Endothelial cell of umbilical vein (primary cell): ENCODE results near the gene PLP2. TPM values are rescaled to one million over a fixed set of nuclear protein-coding genes. Genes with fewer than 3 reads are reported as not detected.

Experiments
- BruUV-seq: library from RNA; stranded (reverse); fragments of 400-500 nt; replicated peaks from 2 replicates; lab custom pipeline; 2021; lab: Mats Ljungman, UMichigan
- CTCF ChIA-PET: fragments of 300-600, 350-600 bp; sonication (Branson Sonifier 250); formaldehyde crosslinking; loops from one replicate; lab custom pipeline; 2021; ENCODE audit warnings: antibody characterized with exemption, inconsistent platforms; lab: Charles Lee
- POLR2A ChIA-PET: fragments of 300-600, 350-600 bp; sonication (Branson Sonifier 250); formaldehyde crosslinking; loops from one replicate; lab custom pipeline; 2021; ENCODE audit warnings: antibody characterized with exemption, inconsistent platforms; lab: Charles Lee
- DNase-seq: peaks from one replicate; pipeline ENCODE4 v3.0.0-alpha.2; 2011; ENCODE audit warnings: low read depth, low spot score
- FAIRE-seq: peaks from 2 replicates; lab custom pipeline; 2011; peaks lifted over from hg19 to GRCh38; lab: Jason Lieb, UNC
- H2AFZ ChIP-seq: 2 replicates; pipeline ENCODE4 v1.6.0; 2012; ENCODE audit warnings: low read depth, low read length, control low read depth, inconsistent platforms
- H3K27ac ChIP-seq: 2 replicates; pipeline ENCODE4 v1.5.1; 2011; ENCODE audit warnings: low read depth, mild to moderate bottlenecking, control low read depth, low read length, moderate library complexity; ENCODE audit not compliant: insufficient read depth
- H3K27me3 ChIP-seq, 2 experiments: 2 replicates each; pipeline versions ENCODE4 v1.6.0 to v1.6.1; 2011; ENCODE audit warnings: low read length in 2 of 2, mixed read lengths in 1 of 2; ENCODE audit not compliant: control insufficient read depth in 2 of 2, insufficient read depth in 2 of 2
- H3K36me3 ChIP-seq, 2 experiments: 2 replicates in 1 of 2; 3 replicates in 1 of 2; pipeline ENCODE4 v1.5.1; 2011; ENCODE audit warnings: low read length in 2 of 2, mild to moderate bottlenecking in 1 of 2, moderate library complexity in 1 of 2; ENCODE audit not compliant: control insufficient read depth in 2 of 2, insufficient read depth in 2 of 2; ENCODE audit errors: extremely low read depth in 1 of 2
- H3K4me1 ChIP-seq: 3 replicates; pipeline ENCODE4 v1.5.1; 2011; ENCODE audit warnings: mild to moderate bottlenecking, low read length; ENCODE audit not compliant: control insufficient read depth, insufficient read depth; ENCODE audit errors: extremely low read depth
- H3K4me2 ChIP-seq: 2 replicates; pipeline ENCODE4 v1.6.1; 2011; ENCODE audit warnings: low read length, control low read depth, mixed read lengths; ENCODE audit not compliant: insufficient read depth
- H3K4me3 ChIP-seq, 3 experiments: fragments of 200-600 bp in 1 of 3; sonication (generic), shearing (Covaris generic) in 1 of 3; replicated peaks in 1 of 3; 2 replicates each; pipeline ENCODE4 v1.5.1; 2011 to 2016; ENCODE audit warnings: control low read depth in 3 of 3, low read length in 3 of 3, mild to moderate bottlenecking in 2 of 3, inconsistent platforms in 1 of 3, low read depth in 1 of 3, moderate library complexity in 1 of 3; ENCODE audit not compliant: insufficient read depth in 1 of 3
- H3K79me2 ChIP-seq: 2 replicates; pipeline ENCODE4 v1.6.0; 2012; ENCODE audit warnings: low read length, inconsistent platforms; ENCODE audit not compliant: control insufficient read depth, insufficient read depth
- H3K9ac ChIP-seq: replicated peaks from 2 replicates; pipeline ENCODE3; 2011; ENCODE audit warnings: low read length, control low read depth; ENCODE audit not compliant: insufficient read depth; ENCODE audit errors: extremely low read depth
- H3K9me1 ChIP-seq: replicated peaks from 3 replicates; pipeline ENCODE4 v1.6.0; 2011; ENCODE audit warnings: mild to moderate bottlenecking, low read length; ENCODE audit not compliant: control insufficient read depth, insufficient read depth; ENCODE audit errors: extremely low read depth
- H3K9me3 ChIP-seq: replicated peaks from 2 replicates; pipeline ENCODE4 v1.5.1; 2012; ENCODE audit warnings: low read length, inconsistent platforms; ENCODE audit not compliant: control insufficient read depth, insufficient read depth
- H4K20me1 ChIP-seq: replicated peaks from 2 replicates; pipeline ENCODE3; 2011; ENCODE audit warnings: mild to moderate bottlenecking, low read length; ENCODE audit not compliant: control insufficient read depth, insufficient read depth; ENCODE audit errors: extremely low read depth
- CTCF ChIP-seq, 2 donors: IDR thresholded peaks; 1 replicate in 1 of 2; 2 replicates in 1 of 2; pipeline ENCODE4 v1.5.1; 2011; ENCODE audit warnings: low read length in 2 of 2, mild to moderate bottlenecking in 2 of 2, moderate library complexity in 2 of 2, control low read depth in 1 of 2, inconsistent platforms in 1 of 2, low read depth in 1 of 2; ENCODE audit not compliant: insufficient read depth in 1 of 2; ENCODE audit errors: extremely low read depth in 1 of 2
- EZH2 ChIP-seq: IDR thresholded peaks from 2 replicates; pipeline ENCODE4 v1.6.1; 2012; ENCODE audit warnings: borderline replicate concordance, low read depth, mild to moderate bottlenecking, moderate library complexity, low read length, inconsistent platforms; ENCODE audit not compliant: severe bottlenecking
- FOS ChIP-seq: IDR thresholded peaks from 2 replicates; pipeline ENCODE4 v1.6.1; 2011; ENCODE audit warnings: mild to moderate bottlenecking, low read length, moderate library complexity, borderline replicate concordance; ENCODE audit not compliant: insufficient read depth
- GATA2 ChIP-seq: IDR thresholded peaks from 2 replicates; pipeline ENCODE4 v1.7.0; 2011; ENCODE audit warnings: low read depth, mild to moderate bottlenecking, moderate library complexity, mixed read lengths, low read length; ENCODE audit not compliant: insufficient read length, insufficient read depth
- JUN ChIP-seq: IDR thresholded peaks from 2 replicates; pipeline ENCODE4 v1.6.1; 2011; ENCODE audit warnings: borderline replicate concordance, low read depth; ENCODE audit not compliant: insufficient read length, insufficient read depth
- MAX ChIP-seq: IDR thresholded peaks from 2 replicates; pipeline ENCODE4 v1.6.1; 2011; ENCODE audit not compliant: insufficient read depth, insufficient read length
- MYC ChIP-seq: IDR thresholded peaks from one replicate; pipeline ENCODE4 v1.6.1; 2011; ENCODE audit warnings: mild to moderate bottlenecking, low read depth, low read length
- POLR2A ChIP-seq: IDR thresholded peaks from 2 replicates; pipeline ENCODE4 v1.6.1; 2012; ENCODE audit warnings: low read depth, mild to moderate bottlenecking, control low read depth, low read length
- POLR2AphosphoS5 ChIP-seq: IDR thresholded peaks from 2 replicates; pipeline ENCODE4 v1.6.1; 2012; ENCODE audit warnings: low read depth, mild to moderate bottlenecking, control low read depth, low read length, moderate library complexity; ENCODE audit not compliant: insufficient read depth
- dilution Hi-C: fragments of 300-500 bp; cut with MboI; formaldehyde crosslinking; loops from one replicate; pipeline ENCODE4 v1.15.0; 2019; ENCODE audit warnings: low sequenced_read_pairs; ENCODE audit not compliant: extremely low pct_ligation_motif_present
- intact Hi-C: fragments of 100-400 bp; cut with micrococcal nuclease; formaldehyde crosslinking; loops from one replicate; pipeline ENCODE4 v1.10.0; 2022
- polyA plus RNA-seq, 4 experiments: library from polyadenylated mRNA; depleted of rRNA in 3 of 4; stranded (reverse) in 3 of 4; unstranded in 1 of 4; fragments of >200 nt; gene quantifications; 2 replicates each; pipeline versions ENCODE4 v1.2.1 to v1.2.3, GENCODE V29; 2011 to 2012; ENCODE audit warnings: missing spikeins in 1 of 4
- total RNA-seq: library from RNA; stranded (reverse); gene quantifications from 2 replicates; pipeline ENCODE4 v1.2.3, GENCODE V29; 2021

The PLP2 gene
- total and polyA plus RNA-seq, 2 donors (not counting 3 experiments of a cell fraction or from before 2014, with no cell fraction given), result 153 to 277 TPM

GRCh38 chrX:49165901-49166881 lies 5.5 kb upstream of the PLP2 start:
- H3K27ac ChIP-seq, result peak overlapping the region; percentile 89
- peak overlapping the region in 2 of 3 experiments; percentile 29 to 40 for H3K4me3 ChIP-seq
- no peaks in the 10 kb centered on the region for H3K9me1 ChIP-seq
- H3K79me2 ChIP-seq, result no peaks in the 10 kb centered on the region
- DNase-seq, result peak; percentile 66
- POLR2A ChIA-PET, result interaction anchor here (1.9 kb wide), 1 partner anchor 25 kb away, joined by 7 read pairs; no protein-coding TSS in a partner anchor
- peak overlapping the region; percentile 72 for H3K9ac ChIP-seq
- dilution Hi-C loops, result no loop called here
- H3K9me3 ChIP-seq, result no peaks in the 10 kb centered on the region
- peak overlapping the region; percentile 43 for H3K4me2 ChIP-seq
- no peak for FAIRE-seq
- no peaks in the 10 kb centered on the region for H3K36me3 ChIP-seq
- BruUV-seq, result no TSS peak
- TF ChIP-seq CTCF (IDR thresholded peaks at IDR 0.05; ENCODE audit: extremely low read depth in 1 of 2, insufficient read depth in 1 of 2, low read depth in 1 of 2, low read length in 2 of 2) (peak in 1 of 2 donors; percentile 18), MAX (no peak), FOS (no peak), JUN (no peak), POLR2AphosphoS5 (peak; percentile 57), GATA2 (no peak), POLR2A (no peak), EZH2 (no peak), MYC (no peak)
- H2AFZ ChIP-seq, result peak overlapping the region; percentile 54
- no peaks in the 10 kb centered on the region for H4K20me1 ChIP-seq
- intact Hi-C loops, result loop anchor here (2.0 kb wide), 1 partner anchor 87 kb away; the partner anchor contains the start of gene WDR45
- no peaks in the 10 kb centered on the region for H3K27me3 ChIP-seq
- CTCF ChIA-PET, result interaction anchor here (1.0 to 3.6 kb wide), 3 partner anchors 10 to 18 kb away, joined by 3 to 16 read pairs (median 5); no protein-coding TSS in a partner anchor
- peaks cover 21% of the 10 kb centered on the region for H3K4me1 ChIP-seq
